Fibroblast of mammary gland (primary cell): ENCODE measurements around the gene SLC52A3.

ENCODE experiments used
- DNase-seq: peaks from one replicate; pipeline ENCODE4 v3.0.0-alpha.2; 2010; ENCODE audit warnings: low read depth
- H3K4me3 ChIP-seq: 2 replicates; pipeline ENCODE4 v1.5.1; 2011; ENCODE audit warnings: low read depth, mild to moderate bottlenecking, low read length, moderate library complexity; ENCODE audit not compliant: control insufficient read depth
- TF ChIP-seq, protein P1 (sequence below): conservative IDR thresholded peaks from 2 replicates; pipeline ENCODE4 v1.5.1; 2011; ENCODE audit warnings: low read depth, low read length, inconsistent platforms; ENCODE audit not compliant: control insufficient read depth, insufficient read depth

The SLC52A3 gene

GRCh38 chr20:710780-711450, 57.4 kb downstream of the SLC52A3 start:
- H3K4me3 ChIP-seq, result no peak overlapping the region
- no peak for DNase-seq
- TF ChIP-seq, protein P1, sequence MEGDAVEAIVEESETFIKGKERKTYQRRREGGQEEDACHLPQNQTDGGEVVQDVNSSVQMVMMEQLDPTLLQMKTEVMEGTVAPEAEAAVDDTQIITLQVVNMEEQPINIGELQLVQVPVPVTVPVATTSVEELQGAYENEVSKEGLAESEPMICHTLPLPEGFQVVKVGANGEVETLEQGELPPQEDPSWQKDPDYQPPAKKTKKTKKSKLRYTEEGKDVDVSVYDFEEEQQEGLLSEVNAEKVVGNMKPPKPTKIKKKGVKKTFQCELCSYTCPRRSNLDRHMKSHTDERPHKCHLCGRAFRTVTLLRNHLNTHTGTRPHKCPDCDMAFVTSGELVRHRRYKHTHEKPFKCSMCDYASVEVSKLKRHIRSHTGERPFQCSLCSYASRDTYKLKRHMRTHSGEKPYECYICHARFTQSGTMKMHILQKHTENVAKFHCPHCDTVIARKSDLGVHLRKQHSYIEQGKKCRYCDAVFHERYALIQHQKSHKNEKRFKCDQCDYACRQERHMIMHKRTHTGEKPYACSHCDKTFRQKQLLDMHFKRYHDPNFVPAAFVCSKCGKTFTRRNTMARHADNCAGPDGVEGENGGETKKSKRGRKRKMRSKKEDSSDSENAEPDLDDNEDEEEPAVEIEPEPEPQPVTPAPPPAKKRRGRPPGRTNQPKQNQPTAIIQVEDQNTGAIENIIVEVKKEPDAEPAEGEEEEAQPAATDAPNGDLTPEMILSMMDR, result no peak
